HG02970 (cell line): Measurements from ENCODE around the gene IFNAR2.
A peak's percentile ranks its signal among the peaks of the same experiment; 100 is the strongest.

Experiments
- ATAC-seq: cut with Tn5 transposase; IDR thresholded peaks from one replicate; pipeline ENCODE4 v1.9.1; 2021; ENCODE audit warnings: mild to moderate bottlenecking, moderate library complexity, moderate number of reproducible peaks; ENCODE audit not compliant: unreplicated experiment, low FRiP score

The IFNAR2 gene

GRCh38 chr21:33266050-33266788, 36.5 kb downstream of the IFNAR2 start, which contains the start of gene IL10RB:
Gene IL10RB, plus strand, starts transcription at chr21:33266367. Its CDS starts 99 bp downstream, at chr21:33266466.
- ATAC-seq: no peak

GRCh38 chr21:33266789-33267135, 37.0 kb downstream of the IFNAR2 start:
- ATAC-seq: no peak

- no peak for ATAC-seq
These were observed 37.5 kb downstream of the IFNAR2 start for GRCh38 chr21:33267250-33267649.

GRCh38 chr21:33268393-33268736, 38.6 kb downstream of the IFNAR2 start:
- peak; percentile 4 for ATAC-seq

GRCh38 chr21:33268737-33269441, 39.2 kb downstream of the IFNAR2 start:
- peak; percentile 66 for ATAC-seq

- ATAC-seq: no peak
These were observed 41.2 kb downstream of the IFNAR2 start for GRCh38 chr21:33270986-33271385.

GRCh38 chr21:33273044-33273443, 43.3 kb downstream of the IFNAR2 start:
- no peak for ATAC-seq

- ATAC-seq: no peak
These were observed 49.0 kb downstream of the IFNAR2 start for GRCh38 chr21:33278721-33279120.

- no peak for ATAC-seq
These were observed 49.6 kb downstream of the IFNAR2 start for GRCh38 chr21:33279330-33279820.
